GM12878 (cell line): Measurements from ENCODE around the gene GPRIN1. TPM values are rescaled to one million over a fixed set of nuclear protein-coding genes. Genes with fewer than 3 reads are reported as not detected.

Source experiments
- CEBPZ ChIP-seq: fragments of 150-350 bp; IDR thresholded peaks from 2 replicates; pipeline ENCODE4 v1.6.1; 2016; ENCODE audit warnings: low read depth, low read length
- ELK1 ChIP-seq: IDR thresholded peaks from 2 replicates; pipeline ENCODE4 v1.6.1; 2012; ENCODE audit warnings: low read depth, low read length, improper control_type of control experiment
- TAF1 ChIP-seq: IDR thresholded peaks from 2 replicates; pipeline ENCODE4 v1.6.1; 2011; ENCODE audit warnings: mild to moderate bottlenecking, low read depth, low read length, borderline replicate concordance
- TBL1XR1 ChIP-seq: IDR thresholded peaks from 2 replicates; pipeline ENCODE4 v1.6.1; 2012; ENCODE audit warnings: low read depth, low read length, improper control_type of control experiment
- TCF3 ChIP-seq: IDR thresholded peaks from 2 replicates; pipeline ENCODE4 v1.6.1; 2012; ENCODE audit warnings: low read depth, mild to moderate bottlenecking, low read length, borderline replicate concordance; ENCODE audit not compliant: insufficient read depth
- ZNF207 ChIP-seq: fragments of 450-650 bp; IDR thresholded peaks from 2 replicates; pipeline ENCODE4 v1.6.1; 2014; ENCODE audit warnings: antibody characterized with exemption, mild to moderate bottlenecking, borderline replicate concordance
- polyA plus RNA-seq, 11 experiments: library from polyadenylated mRNA; depleted of rRNA in 4 of 11; unstranded in 6 of 11; stranded (reverse) in 5 of 11; fragments of >200 nt; fragmentation: Nextera tagmentation in 4 of 11; fragmentation: Illumina TruSeq in 1 of 11; extraction: Ambion mirVana in 4 of 11; extraction: Trizol in 1 of 11; gene quantifications; 1 replicate in 1 of 11; 2 replicates in 10 of 11; pipeline versions ENCODE4 v1.2.1 to v1.2.3, GENCODE V29; 2011 to 2016; ENCODE audit warnings: inconsistent platforms in 2 of 11, missing spikeins in 2 of 11, low read depth in 1 of 11
- total RNA-seq, 4 experiments: library from RNA; depleted of rRNA in 3 of 4; stranded (reverse); fragments of >200 nt in 3 of 4; fragmentation: Illumina TruSeq in 1 of 4; extraction: Trizol in 1 of 4; gene quantifications; 2 replicates each; pipeline versions ENCODE4 v1.2.1 to v1.2.3, GENCODE V29; 2013 to 2021

Gene GPRIN1
- total and polyA plus RNA-seq, 10 of the 15 experiments (the other 5 are each of a cell fraction or from before 2014, with no cell fraction given): 0.52 to 16.3 (median 4.5) TPM

- no peak for TF ChIP-seq ELK1
- TF ChIP-seq TAF1: no peak
- no peak for TF ChIP-seq TBL1XR1
- TF ChIP-seq ZNF207: no peak
- TF ChIP-seq CEBPZ: no peak
- no peak for TF ChIP-seq TCF3
- TF ChIP-seq, all 136 proteins: peak for 0
These were observed 16.9 kb upstream of the GPRIN1 start (continued) for GRCh38 chr5:176626876-176627236.
